HepG2 (cell line): ENCODE data around the gene ZNF282. TPM values are rescaled to one million over a fixed set of nuclear protein-coding genes. Genes with fewer than 3 reads are reported as not detected.

ENCODE experiments used
- AKAP8 ChIP-seq: sonication (generic); formaldehyde crosslinking; IDR thresholded peaks from 2 replicates; pipeline ENCODE4 v1.5.1; 2020; ENCODE audit warnings: mild to moderate bottlenecking, missing genetic modification reagents
- CERS6 ChIP-seq: sonication (generic); formaldehyde crosslinking; IDR thresholded peaks from 2 replicates; pipeline ENCODE4 v1.5.0; 2020; ENCODE audit warnings: missing genetic modification reagents
- CSRNP1 ChIP-seq: sonication (generic); formaldehyde crosslinking; IDR thresholded peaks from 2 replicates; pipeline ENCODE4 v1.8.1; 2023; ENCODE audit warnings: mild to moderate bottlenecking, missing genetic modification reagents
- HNRNPUL1 ChIP-seq: fragments of 200-400 bp; formaldehyde crosslinking; IDR thresholded peaks from 2 replicates; pipeline ENCODE4 v1.6.1; 2017; ENCODE audit warnings: low read depth, mild to moderate bottlenecking, low read length, moderate library complexity
- MEIS2 ChIP-seq: sonication (generic); formaldehyde crosslinking; IDR thresholded peaks from 2 replicates; pipeline ENCODE4 v1.9.0; 2021; ENCODE audit warnings: mild to moderate bottlenecking, missing genetic modification reagents
- SOX6 ChIP-seq, 2 experiments: fragments of 450-650 bp in 1 of 2; sonication (generic) in 1 of 2; formaldehyde crosslinking in 1 of 2; IDR thresholded peaks; 2 replicates each; pipeline versions ENCODE4 v1.4.0 to v1.6.1; 2017 to 2020; ENCODE audit warnings: antibody characterized with exemption in 1 of 2, mild to moderate bottlenecking in 1 of 2, missing genetic modification reagents in 1 of 2
- SPEN ChIP-seq: sonication (generic); formaldehyde crosslinking; IDR thresholded peaks from 2 replicates; pipeline ENCODE4 v1.5.1; 2020; ENCODE audit warnings: low read depth, mild to moderate bottlenecking, missing genetic modification reagents
- TBX2 ChIP-seq: sonication (generic); formaldehyde crosslinking; IDR thresholded peaks from 2 replicates; pipeline ENCODE4 v1.5.0; 2020; ENCODE audit warnings: missing genetic modification reagents, mild to moderate bottlenecking, borderline replicate concordance
- TP53 ChIP-seq: sonication (generic); formaldehyde crosslinking; conservative IDR thresholded peaks from 2 replicates; pipeline ENCODE4 v1.4.0; 2020; ENCODE audit warnings: missing genetic modification reagents
- ZBTB40 ChIP-seq, 2 experiments: fragments of 450-650 bp in 1 of 2; sonication (generic) in 1 of 2; formaldehyde crosslinking in 1 of 2; IDR thresholded peaks; 2 replicates each; pipeline versions ENCODE4 v1.6.1 to v1.8.0; 2016 to 2022; ENCODE audit warnings: antibody characterized with exemption in 1 of 2, mild to moderate bottlenecking in 1 of 2, missing genetic modification reagents in 1 of 2
- ZNF253 ChIP-seq: sonication (generic); formaldehyde crosslinking; IDR thresholded peaks from 2 replicates; pipeline ENCODE4 v1.8.0; 2022; ENCODE audit warnings: mild to moderate bottlenecking, missing genetic modification reagents, borderline replicate concordance
- ZNF639 ChIP-seq: conservative IDR thresholded peaks from 2 replicates; pipeline ENCODE4 v1.6.1; 2018; ENCODE audit warnings: missing genetic modification reagents
- ZNF691 ChIP-seq: sonication (generic); formaldehyde crosslinking; IDR thresholded peaks from 2 replicates; pipeline ENCODE4 v1.4.0; 2020; ENCODE audit warnings: missing genetic modification reagents, low read depth, mild to moderate bottlenecking, borderline replicate concordance
- ZNF850 ChIP-seq: sonication (generic); formaldehyde crosslinking; conservative IDR thresholded peaks from 2 replicates; pipeline ENCODE4 v1.9.0; 2021; ENCODE audit warnings: mild to moderate bottlenecking, missing genetic modification reagents
- polyA plus RNA-seq, 8 experiments: library from polyadenylated mRNA; depleted of rRNA in 3 of 8; stranded (reverse) in 7 of 8; unstranded in 1 of 8; fragments of >200 nt; fragmentation: Illumina TruSeq in 4 of 8; extraction: Trizol in 4 of 8; gene quantifications; 2 replicates each; pipeline versions ENCODE4 v1.2.1 to v1.2.3, GENCODE V29; 2011 to 2016; ENCODE audit warnings: low read depth in 4 of 8, missing spikeins in 1 of 8, mixed read lengths in 1 of 8; ENCODE audit not compliant: insufficient read depth in 1 of 8
- total RNA-seq, 5 experiments: library from RNA; depleted of rRNA; stranded (reverse); fragments of >200 nt; fragmentation: Illumina TruSeq; extraction: Trizol; gene quantifications; 2 replicates each; pipeline ENCODE4 v1.2.3, GENCODE V29; 2016; ENCODE audit warnings: low read depth in 1 of 5

ZNF282 gene
- total and polyA plus RNA-seq, 2 of the 13 experiments (the other 11 are each of a cell fraction or from before 2014, with no cell fraction given) = 9.1 to 20.9 TPM

GRCh38 chr7:149196705-149197171 is 1.4 kb downstream of the ZNF282 start (continued):
- TF ChIP-seq SOX6 (IDR thresholded peaks at IDR 0.05) (no peak), SOX6 (CRISPR knock-in tag; IDR thresholded peaks at IDR 0.05) (0 out of 2 replicates have a peak, but pooled peaks have one; percentile 8), TBX2 (CRISPR knock-in tag) (peak; percentile 58; the same call in 1 of the 2 replicates), MEIS2 (CRISPR knock-in tag) (no peak), CERS6 (CRISPR knock-in tag) (no peak), CSRNP1 (CRISPR knock-in tag) (no peak), HNRNPUL1 (no peak), ZNF253 (CRISPR knock-in tag) (no peak), ZNF691 (CRISPR knock-in tag) (no peak), ZNF850 (CRISPR knock-in tag) (no peak), ZNF639 (CRISPR knock-in tag) (no peak), SPEN (CRISPR knock-in tag) (peak; percentile 31; the same call in 1 of the 2 replicates), TP53 (CRISPR knock-in tag) (no peak), ZBTB40 (IDR thresholded peaks at IDR 0.05) (no peak), ZBTB40 (CRISPR knock-in tag; IDR thresholded peaks at IDR 0.05) (peak; percentile 42; the same call in 1 of the 2 replicates), AKAP8 (CRISPR knock-in tag) (0 out of 2 replicates have a peak, but pooled peaks have one; percentile 43)
